ENCODE results near the gene NTN1.
"Not testable (repeated sequence)": the region's sequence is repeated elsewhere in the genome, so short reads cannot be mapped to it uniquely, and the experiment has no call there.

The NTN1 gene

DNA sequence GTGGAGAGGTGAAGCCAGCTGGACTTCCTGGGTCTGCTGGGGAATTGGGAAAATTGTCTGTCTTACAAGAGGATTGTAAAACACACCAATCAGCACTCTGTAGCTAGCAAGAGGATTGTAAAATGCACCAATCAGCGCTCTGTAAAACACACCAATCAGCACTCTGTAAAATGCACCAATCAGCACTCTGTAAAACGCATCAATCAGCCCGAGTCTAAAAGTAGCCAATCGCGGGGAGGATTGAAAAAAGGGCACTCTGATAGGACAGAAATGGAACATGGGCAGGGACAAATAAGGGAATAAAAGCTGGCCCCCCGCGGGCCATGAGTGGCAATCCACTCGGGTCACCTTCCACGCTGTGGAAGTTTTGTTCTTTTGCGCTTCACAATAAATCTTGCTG lies 130.4 kb downstream of the NTN1 start:
- not testable (repeated sequence) for H4K8ac ChIP-seq (ENCODE audit: low read depth, low read length); DNase-seq; H3K4me1 ChIP-seq (ENCODE audit: control insufficient read depth in 1 of 2, insufficient read depth in 2 of 2, low read length in 2 of 2); H2AFZ ChIP-seq (ENCODE audit: insufficient read depth, low read length, poor library complexity); H3K27me3 ChIP-seq (ENCODE audit: insufficient read depth, low read length); H4K12ac ChIP-seq (ENCODE audit: low read depth, low read length); H3K14ac ChIP-seq (ENCODE audit: low read length); H4K91ac ChIP-seq (ENCODE audit: low read depth, low read length); H3K4me3 ChIP-seq (ENCODE audit: low read depth, low read length); H3K23ac ChIP-seq (ENCODE audit: low read length); H3K9ac ChIP-seq (ENCODE audit: low read length); H3K4ac ChIP-seq (ENCODE audit: low read depth, low read length); H3K79me1 ChIP-seq (ENCODE audit: low read length); H2BK12ac ChIP-seq (ENCODE audit: low read length); H3K18ac ChIP-seq (ENCODE audit: low read length); H2BK120ac ChIP-seq (ENCODE audit: insufficient read depth, low read length, poor library complexity); H3K36me3 ChIP-seq (ENCODE audit: control insufficient read depth in 1 of 2, insufficient read depth in 2 of 2, low read length in 2 of 2); H3K27ac ChIP-seq (ENCODE audit: low read depth, low read length); H2BK5ac ChIP-seq (ENCODE audit: low read depth, low read length, poor library complexity); H2AK5ac ChIP-seq (ENCODE audit: low read length); H3K9me3 ChIP-seq (ENCODE audit: insufficient read depth, low read depth, low read length); H3K4me2 ChIP-seq (ENCODE audit: low read length); H3K79me2 ChIP-seq (ENCODE audit: control insufficient read depth, insufficient read depth, low read length, poor library complexity)
- no CpG with 5 or more reads among the region's 10 CpGs for WGBS (ENCODE audit: extremely low coverage, insufficient coverage, insufficient read length)

DNA sequence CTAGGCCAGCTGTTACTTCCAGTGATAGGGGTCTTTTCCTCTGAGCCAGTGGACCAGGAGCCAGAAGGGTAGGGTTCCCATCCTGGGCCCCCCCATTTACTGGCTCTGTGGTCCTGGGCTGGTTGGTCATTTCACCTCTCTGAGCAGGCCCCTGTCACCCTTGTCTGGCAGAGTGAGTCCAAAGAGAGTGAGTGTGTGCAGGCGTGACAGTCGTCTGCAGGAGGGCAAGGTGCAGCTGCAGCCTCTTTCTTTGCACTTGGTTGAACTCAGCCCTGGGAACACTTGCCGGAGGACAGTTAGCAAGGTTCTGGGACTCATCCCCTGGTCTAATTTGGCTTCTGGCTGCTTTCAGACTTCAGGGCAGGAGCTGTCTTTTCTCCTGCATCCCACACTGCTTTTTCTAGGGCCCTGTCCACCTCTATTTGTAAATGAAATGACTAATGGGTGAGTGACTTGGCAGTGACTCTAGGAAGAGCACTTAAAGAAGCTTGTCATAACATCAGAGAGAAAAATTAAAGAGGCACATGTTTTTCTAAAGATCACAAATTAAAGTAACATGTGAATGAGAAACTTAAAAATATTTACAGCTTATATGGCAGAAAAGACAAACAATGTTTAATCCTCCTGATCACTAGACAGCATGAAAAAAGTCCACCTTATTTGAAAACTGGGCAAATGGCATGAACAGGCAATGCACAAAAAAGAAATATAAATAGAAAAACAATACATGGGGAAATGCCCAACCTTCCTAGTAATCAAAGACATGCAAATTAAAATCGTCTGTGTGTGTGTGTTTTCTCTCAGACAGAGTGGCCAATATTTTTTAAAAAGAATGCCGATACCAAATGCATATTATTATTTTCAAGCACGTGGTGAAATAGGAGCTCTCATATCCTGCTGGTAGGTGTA lies 137.5 kb downstream of the NTN1 start:
- H3K27me3 ChIP-seq (ENCODE audit: insufficient read depth, low read length): no peaks in the 10 kb centered on the region
- no peak overlapping the region for H3K4ac ChIP-seq (ENCODE audit: low read depth, low read length)
- H3K27ac ChIP-seq (ENCODE audit: low read depth, low read length): no peak overlapping the region
- no peak overlapping the region for H3K18ac ChIP-seq (ENCODE audit: low read length)
- H2BK5ac ChIP-seq (ENCODE audit: low read depth, low read length, poor library complexity): no peak overlapping the region
- H3K4me2 ChIP-seq (ENCODE audit: low read length): no peak overlapping the region
- H2BK12ac ChIP-seq (ENCODE audit: low read length): no peak overlapping the region
- H4K8ac ChIP-seq (ENCODE audit: low read depth, low read length): no peak overlapping the region
- no peak overlapping the region for H2BK120ac ChIP-seq (ENCODE audit: insufficient read depth, low read length, poor library complexity)
- no peaks in the 10 kb centered on the region for H3K36me3 ChIP-seq (ENCODE audit: control insufficient read depth in 1 of 2, insufficient read depth in 2 of 2, low read length in 2 of 2)
- no peak overlapping the region for H3K9ac ChIP-seq (ENCODE audit: low read length)
- H2AK5ac ChIP-seq (ENCODE audit: low read length): no peak overlapping the region
- no peak overlapping the region for H3K4me3 ChIP-seq (ENCODE audit: low read depth, low read length)
- H4K12ac ChIP-seq (ENCODE audit: low read depth, low read length): no peak overlapping the region
- no peak overlapping the region for H3K14ac ChIP-seq (ENCODE audit: low read length)
- H2AFZ ChIP-seq (ENCODE audit: insufficient read depth, low read length, poor library complexity): no peak overlapping the region
- H3K4me1 ChIP-seq (ENCODE audit: control insufficient read depth in 1 of 2, insufficient read depth in 2 of 2, low read length in 2 of 2): no peaks in the 10 kb centered on the region
- H3K9me3 ChIP-seq (ENCODE audit: insufficient read depth, low read depth, low read length): no peaks in the 10 kb centered on the region
- no peak overlapping the region for H3K23ac ChIP-seq (ENCODE audit: low read length)
- no peaks in the 10 kb centered on the region for H3K79me2 ChIP-seq (ENCODE audit: control insufficient read depth, insufficient read depth, low read length, poor library complexity)
- H3K79me1 ChIP-seq (ENCODE audit: low read length): no peaks in the 10 kb centered on the region
- no peak overlapping the region for H4K91ac ChIP-seq (ENCODE audit: low read depth, low read length)
- no peak for DNase-seq
- WGBS (ENCODE audit: extremely low coverage, insufficient coverage, insufficient read length): no CpG with 5 or more reads among the region's 6 CpGs

DNA sequence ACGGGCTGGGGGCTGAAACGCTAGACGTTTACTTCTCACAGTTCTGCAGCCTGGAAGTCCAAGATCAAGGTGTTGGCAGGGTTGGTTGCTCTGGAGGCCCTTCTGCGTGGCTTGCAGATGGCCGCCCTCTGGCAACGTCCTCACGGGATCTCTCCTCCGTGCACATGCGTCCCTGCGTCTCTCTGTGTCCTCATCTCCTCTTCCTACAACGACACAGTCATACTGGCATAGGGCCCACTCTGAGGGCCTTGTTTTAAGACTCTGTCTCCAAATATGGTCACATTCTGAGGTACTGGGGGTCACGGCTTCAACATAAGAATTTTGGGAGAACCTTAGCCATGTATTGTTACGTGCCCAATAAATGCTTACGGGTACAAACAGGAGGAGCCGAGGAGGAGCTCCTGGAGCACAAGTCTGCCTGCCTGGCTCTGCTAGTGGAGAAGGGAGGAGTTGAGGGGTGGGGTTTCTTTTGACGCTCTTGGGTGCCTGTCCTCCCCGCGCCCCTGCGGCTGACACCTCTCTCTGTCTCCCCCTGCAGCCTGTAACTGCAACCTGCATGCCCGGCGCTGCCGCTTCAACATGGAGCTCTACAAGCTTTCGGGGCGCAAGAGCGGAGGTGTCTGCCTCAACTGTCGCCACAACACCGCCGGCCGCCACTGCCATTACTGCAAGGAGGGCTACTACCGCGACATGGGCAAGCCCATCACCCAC lies 141.1 kb downstream of the NTN1 start:
- Histone ChIP-seq H3K14ac (ENCODE audit: low read length) (no peak overlapping the region), H4K8ac (ENCODE audit: low read depth, low read length) (no peak overlapping the region), H2BK5ac (ENCODE audit: low read depth, low read length, poor library complexity) (no peak overlapping the region), H3K4me2 (ENCODE audit: low read length) (no peak overlapping the region), H3K9ac (ENCODE audit: low read length) (no peak overlapping the region), H2BK120ac (ENCODE audit: insufficient read depth, low read length, poor library complexity) (no peak overlapping the region), H4K12ac (ENCODE audit: low read depth, low read length) (no peak overlapping the region), H3K4me3 (ENCODE audit: low read depth, low read length) (no peak overlapping the region), H3K27ac (ENCODE audit: low read depth, low read length) (no peak overlapping the region), H3K4me1 (ENCODE audit: control insufficient read depth in 1 of 2, insufficient read depth in 2 of 2, low read length in 2 of 2) (no peaks in the 10 kb centered on the region), H4K91ac (ENCODE audit: low read depth, low read length) (no peak overlapping the region), H3K4ac (ENCODE audit: low read depth, low read length) (no peak overlapping the region), H3K79me2 (ENCODE audit: control insufficient read depth, insufficient read depth, low read length, poor library complexity) (no peaks in the 10 kb centered on the region), H2AK5ac (ENCODE audit: low read length) (no peak overlapping the region), H2BK12ac (ENCODE audit: low read length) (no peak overlapping the region), H3K79me1 (ENCODE audit: low read length) (no peaks in the 10 kb centered on the region), H3K9me3 (ENCODE audit: insufficient read depth, low read depth, low read length) (no peaks in the 10 kb centered on the region), H3K18ac (ENCODE audit: low read length) (no peak overlapping the region), H3K36me3 (ENCODE audit: control insufficient read depth in 1 of 2, insufficient read depth in 2 of 2, low read length in 2 of 2) (no peaks in the 10 kb centered on the region), H3K27me3 (ENCODE audit: insufficient read depth, low read length) (no peaks in the 10 kb centered on the region), H2AFZ (ENCODE audit: insufficient read depth, low read length, poor library complexity) (no peak overlapping the region), H3K23ac (ENCODE audit: low read length) (no peak overlapping the region)
- no CpG with 5 or more reads among the region's 31 CpGs for WGBS (ENCODE audit: extremely low coverage, insufficient coverage, insufficient read length)
- peak in 1 of 2 donors; percentile 31 for DNase-seq

DNA sequence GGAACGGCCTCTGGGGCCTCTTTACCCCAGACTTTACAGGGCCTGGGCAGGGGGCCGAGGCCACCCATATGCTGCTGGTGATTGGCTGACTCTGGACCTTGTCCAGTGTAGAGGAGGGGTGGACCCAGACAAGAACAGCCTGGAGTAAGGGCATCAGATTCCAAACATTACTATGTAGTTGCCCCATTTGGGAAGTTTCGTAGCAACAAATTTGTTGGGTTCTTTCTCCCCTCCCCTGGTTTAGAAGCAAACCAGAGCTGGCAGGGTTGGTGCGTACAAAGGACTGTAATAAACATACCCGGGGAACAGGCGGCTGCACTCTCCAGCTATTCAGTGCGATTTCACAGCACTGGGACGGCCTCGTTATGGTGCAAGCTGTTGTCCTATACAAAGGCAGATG lies 145.5 kb downstream of the NTN1 start:
- Histone ChIP-seq H4K91ac (ENCODE audit: low read depth, low read length) (no peak overlapping the region), H3K4me2 (ENCODE audit: low read length) (no peak overlapping the region), H3K4ac (ENCODE audit: low read depth, low read length) (no peak overlapping the region), H2BK12ac (ENCODE audit: low read length) (no peak overlapping the region), H3K4me3 (ENCODE audit: low read depth, low read length) (no peak overlapping the region), H3K79me2 (ENCODE audit: control insufficient read depth, insufficient read depth, low read length, poor library complexity) (no peaks in the 10 kb centered on the region), H3K14ac (ENCODE audit: low read length) (no peak overlapping the region), H2BK5ac (ENCODE audit: low read depth, low read length, poor library complexity) (no peak overlapping the region), H4K12ac (ENCODE audit: low read depth, low read length) (no peak overlapping the region), H3K23ac (ENCODE audit: low read length) (no peak overlapping the region), H3K27me3 (ENCODE audit: insufficient read depth, low read length) (no peaks in the 10 kb centered on the region), H3K36me3 (ENCODE audit: control insufficient read depth in 1 of 2, insufficient read depth in 2 of 2, low read length in 2 of 2) (no peaks in the 10 kb centered on the region), H2AFZ (ENCODE audit: insufficient read depth, low read length, poor library complexity) (no peak overlapping the region), H3K18ac (ENCODE audit: low read length) (no peak overlapping the region), H3K9me3 (ENCODE audit: insufficient read depth, low read depth, low read length) (no peaks in the 10 kb centered on the region), H3K27ac (ENCODE audit: low read depth, low read length) (no peak overlapping the region), H3K4me1 (ENCODE audit: control insufficient read depth in 1 of 2, insufficient read depth in 2 of 2, low read length in 2 of 2) (no peaks in the 10 kb centered on the region), H3K79me1 (ENCODE audit: low read length) (no peaks in the 10 kb centered on the region), H4K8ac (ENCODE audit: low read depth, low read length) (no peak overlapping the region), H3K9ac (ENCODE audit: low read length) (no peak overlapping the region), H2BK120ac (ENCODE audit: insufficient read depth, low read length, poor library complexity) (no peak overlapping the region), H2AK5ac (ENCODE audit: low read length) (no peak overlapping the region)
- DNase-seq: no peak
- WGBS (ENCODE audit: extremely low coverage, insufficient coverage, insufficient read length): no CpG with 5 or more reads among the region's 9 CpGs
